Ovary (tissue), 9 donors: Measurements from ENCODE around the gene ERFE. TPM values are rescaled to one million over a fixed set of nuclear protein-coding genes. Genes with fewer than 3 reads are reported as not detected.

Experiments
- DNase-seq, 5 donors: peaks; one replicate each; pipeline ENCODE4 v3.0.0-alpha.2; 2019 to 2020
- H3K27ac ChIP-seq, 2 donors: fragments of 200-600 bp; one replicate each; pipeline versions ENCODE4 v1.5.1 to v1.8.0; 2019 to 2022
- H3K27me3 ChIP-seq: fragments of 200-600 bp; one replicate; pipeline ENCODE4 v1.8.0; 2022
- H3K36me3 ChIP-seq: fragments of 200-600 bp; sonication (generic); one replicate; pipeline ENCODE4 v1.5.1; 2019
- H3K4me1 ChIP-seq: one replicate; pipeline ENCODE4 v1.8.1; 2013; ENCODE audit warnings: mild to moderate bottlenecking, moderate library complexity; ENCODE audit not compliant: insufficient read depth
- H3K4me3 ChIP-seq: fragments of 200-600 bp; sonication (generic); one replicate; pipeline ENCODE4 v1.5.1; 2017
- H3K9me3 ChIP-seq, 2 donors: fragments of 200-600 bp in 1 of 2; sonication (generic) in 1 of 2; one replicate each; pipeline versions ENCODE4 v1.5.1 to v1.8.1; 2013 to 2019; ENCODE audit warnings: mild to moderate bottlenecking in 1 of 2, moderate library complexity in 1 of 2
- EP300 ChIP-seq: sonication (generic); formaldehyde crosslinking; IDR thresholded peaks from one replicate; pipeline ENCODE4 v1.6.1; 2017; ENCODE audit warnings: antibody characterized with exemption
- POLR2A ChIP-seq: fragments of 450-650 bp; IDR thresholded peaks from one replicate; pipeline ENCODE4 v1.6.1; 2017; ENCODE audit warnings: antibody characterized with exemption, mild to moderate bottlenecking, moderate library complexity
- WGBS, 3 donors: extraction: QIAGEN DNeasy Blood & Tissue Kit in 1 of 3; methylation state at CpG; one replicate each; pipeline versions ENCODE4 v1.1.5 to v1.1.7; 2013 to 2017; 5-methylcytosine and 5-hydroxymethylcytosine counted together
- intact Hi-C, 4 donors: fragments of 100-400 bp; cut with DNase I; formaldehyde crosslinking; loops; one replicate each; pipeline versions ENCODE4 v1.11.0 to v1.15.1; 2022 to 2023
- polyA plus RNA-seq, 2 donors: library from polyadenylated mRNA; stranded (reverse); fragments of 200-250 nt in 1 of 2; fragments of 350-450 nt in 1 of 2; fragmentation: Illumina TruSeq in 1 of 2; extraction: RNeasy Lipid Tissue Mini Kit (QIAGEN cat#74804) in 1 of 2; gene quantifications; one replicate each; pipeline ENCODE4 v1.2.3, GENCODE V29; 2013 to 2014
- total RNA-seq, 7 donors: library from RNA; depleted of rRNA in 2 of 7; stranded (reverse); fragments of >200 nt in 2 of 7; fragmentation: NEBNext Ultra II Directional in 3 of 7; extraction: Animal tissue kit (Norgen Biotek cat#: 25700) in 3 of 7; gene quantifications; one replicate each; pipeline versions ENCODE4 v1.1.0 to v1.2.4, GENCODE V29; 2016 to 2023
- TF ChIP-seq, protein P1 (sequence below), 3 donors: fragments of 450-650 bp in 2 of 3; fragments of 200-600 bp in 1 of 3; IDR thresholded peaks; one replicate each; pipeline versions ENCODE4 v1.5.1 to v1.8.0; 2016 to 2022; ENCODE audit warnings: antibody characterized with exemption in 3 of 3, mild to moderate bottlenecking in 1 of 3
- donor health status: DM: no; HTN: no; CAD: no; lungs with moderate emphysema.
- donor health status: DM: no; HTN: no; CAD: no.
- donor health status: Bipolar disorder and iron deficiency.
- donor health status: DM: yes; HTN: yes; CAD: no.
- donor health status: DM: no; HTN: no; CAD: no.
- donor health status: DM: yes; HTN: yes; CAD: no.

The ERFE gene
- total and polyA plus RNA-seq, 9 donors: 0.19 to 0.69 (median 0.25) TPM; not detected in 4

GRCh38 chr2:238131761-238132462 is 26.9 kb upstream of the ERFE start:
- TF ChIP-seq POLR2A (no peak), EP300 (no peak)
- TF ChIP-seq, protein P1, sequence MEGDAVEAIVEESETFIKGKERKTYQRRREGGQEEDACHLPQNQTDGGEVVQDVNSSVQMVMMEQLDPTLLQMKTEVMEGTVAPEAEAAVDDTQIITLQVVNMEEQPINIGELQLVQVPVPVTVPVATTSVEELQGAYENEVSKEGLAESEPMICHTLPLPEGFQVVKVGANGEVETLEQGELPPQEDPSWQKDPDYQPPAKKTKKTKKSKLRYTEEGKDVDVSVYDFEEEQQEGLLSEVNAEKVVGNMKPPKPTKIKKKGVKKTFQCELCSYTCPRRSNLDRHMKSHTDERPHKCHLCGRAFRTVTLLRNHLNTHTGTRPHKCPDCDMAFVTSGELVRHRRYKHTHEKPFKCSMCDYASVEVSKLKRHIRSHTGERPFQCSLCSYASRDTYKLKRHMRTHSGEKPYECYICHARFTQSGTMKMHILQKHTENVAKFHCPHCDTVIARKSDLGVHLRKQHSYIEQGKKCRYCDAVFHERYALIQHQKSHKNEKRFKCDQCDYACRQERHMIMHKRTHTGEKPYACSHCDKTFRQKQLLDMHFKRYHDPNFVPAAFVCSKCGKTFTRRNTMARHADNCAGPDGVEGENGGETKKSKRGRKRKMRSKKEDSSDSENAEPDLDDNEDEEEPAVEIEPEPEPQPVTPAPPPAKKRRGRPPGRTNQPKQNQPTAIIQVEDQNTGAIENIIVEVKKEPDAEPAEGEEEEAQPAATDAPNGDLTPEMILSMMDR (IDR thresholded peaks at IDR 0.05): no peak
- no peaks in the 10 kb centered on the region for H3K27me3 ChIP-seq
- no peak overlapping the region for H3K27ac ChIP-seq
- peaks cover 6% of the 10 kb centered on the region for H3K4me1 ChIP-seq
- 88 to 89% (median 88%) methylated on average over 14 of the region's 14 CpGs for WGBS, 3 donors
- no peak for DNase-seq
- no peaks in the 10 kb centered on the region for H3K9me3 ChIP-seq
- intact Hi-C loops: no loop called here
- no peak overlapping the region for H3K4me3 ChIP-seq
- H3K36me3 ChIP-seq: no peaks in the 10 kb centered on the region

GRCh38 chr2:238132463-238133450 is 26.0 kb upstream of the ERFE start:
- Histone ChIP-seq H3K27ac (no peak overlapping the region), H3K9me3 (no peaks in the 10 kb centered on the region), H3K4me3 (no peak overlapping the region), H3K36me3 (no peaks in the 10 kb centered on the region), H3K27me3 (no peaks in the 10 kb centered on the region), H3K4me1 (no peaks in the 10 kb centered on the region)
- intact Hi-C loops: no loop called here
- WGBS, 3 donors: 87 to 92% (median 89%) methylated on average over 21 to 23 of the region's 23 CpGs
- no peak for DNase-seq
- TF ChIP-seq EP300: no peak
- TF ChIP-seq POLR2A: no peak
- TF ChIP-seq, protein P1 (IDR thresholded peaks at IDR 0.05): no peak

- no peak for TF ChIP-seq EP300
- TF ChIP-seq, protein P1 (IDR thresholded peaks at IDR 0.05): no peak
- TF ChIP-seq POLR2A: no peak
- WGBS, 3 donors: 68 to 69% (median 68%) methylated on average over 12 to 14 of the region's 14 CpGs
- no peaks in the 10 kb centered on the region for H3K4me1 ChIP-seq
- no peaks in the 10 kb centered on the region for H3K36me3 ChIP-seq
- no peak for DNase-seq
- no peaks in the 10 kb centered on the region for H3K27me3 ChIP-seq
- H3K9me3 ChIP-seq: no peaks in the 10 kb centered on the region
- H3K4me3 ChIP-seq: no peak overlapping the region
- H3K27ac ChIP-seq: no peak overlapping the region
- intact Hi-C loops: no loop called here
These were observed 25.0 kb upstream of the ERFE start for GRCh38 chr2:238133499-238134392.

- H3K27me3 ChIP-seq: no peaks in the 10 kb centered on the region
- no peak overlapping the region for H3K27ac ChIP-seq
- no peaks in the 10 kb centered on the region for H3K36me3 ChIP-seq
- no peak for TF ChIP-seq EP300
- TF ChIP-seq, protein P1 (IDR thresholded peaks at IDR 0.05): no peak
- no peak for TF ChIP-seq POLR2A
- H3K4me3 ChIP-seq: no peak overlapping the region
- 84 to 87% (median 85%) methylated on average over 11 of the region's 11 CpGs for WGBS, 3 donors
- no peak for DNase-seq
- intact Hi-C loops: no loop called here
- H3K4me1 ChIP-seq: no peaks in the 10 kb centered on the region
- no peaks in the 10 kb centered on the region for H3K9me3 ChIP-seq
These were observed 24.4 kb upstream of the ERFE start for GRCh38 chr2:238134393-238134785.
